Body of pancreas (tissue), 4 donors: ENCODE results near the gene PRAME. TPM values are rescaled to one million over a fixed set of nuclear protein-coding genes. Genes with fewer than 3 reads are reported as not detected.
"Not testable (repeated sequence)": the region's sequence is repeated elsewhere in the genome, so short reads cannot be mapped to it uniquely, and the experiment has no call there.

ENCODE experiments used
- ATAC-seq: fragments of 150-250 bp; one replicate; pipeline ENCODE4 v1.9.1; 2016
- DNase-seq, 4 donors: peaks; one replicate each; pipeline ENCODE4 v3.0.0-alpha.2; 2019
- H3K27ac ChIP-seq, 4 donors: fragments of 200-600 bp; sonication (generic); 1 replicate in 3 of 4; 2 replicates in 1 of 4; pipeline versions ENCODE4 v1.5.1 to v1.6.1; 2016 to 2019; ENCODE audit warnings: mild to moderate bottlenecking in 1 of 4, mixed read lengths in 1 of 4, moderate library complexity in 1 of 4
- H3K27me3 ChIP-seq, 2 donors: fragments of 200-600 bp; sonication (generic); one replicate each; pipeline ENCODE4 v1.6.0; 2016; ENCODE audit warnings: mild to moderate bottlenecking in 1 of 2
- H3K36me3 ChIP-seq, 2 donors: fragments of 200-600 bp; sonication (generic); replicated peaks in 1 of 2; 2 replicates each; pipeline ENCODE4 v1.5.1; 2016; ENCODE audit warnings: low read depth in 2 of 2; ENCODE audit not compliant: insufficient read depth in 1 of 2
- H3K4me1 ChIP-seq: fragments of 200-600 bp; sonication (generic); one replicate; pipeline ENCODE4 v1.6.0; 2016
- H3K4me3 ChIP-seq, 2 donors: fragments of 200-600 bp; sonication (generic); 1 replicate in 1 of 2; 2 replicates in 1 of 2; pipeline ENCODE4 v1.5.1; 2016 to 2019
- H3K9me3 ChIP-seq, 3 donors: fragments of 200-600 bp; sonication (generic); 1 replicate in 2 of 3; 2 replicates in 1 of 3; pipeline ENCODE4 v1.5.1; 2016
- CTCF ChIP-seq, 7 experiments: fragments of 450-650 bp in 4 of 7; fragments of 200-600 bp in 3 of 7; sonication (generic) in 3 of 7; IDR thresholded peaks; one replicate each; pipeline ENCODE4 v1.5.1; 2016 to 2019; ENCODE audit warnings: antibody characterized with exemption in 7 of 7
- POLR2A ChIP-seq, 3 donors: fragments of 450-650 bp; IDR thresholded peaks; one replicate each; pipeline ENCODE4 v1.6.1; 2016; ENCODE audit warnings: antibody characterized with exemption in 3 of 3, mild to moderate bottlenecking in 2 of 3
- WGBS, 2 donors: methylation state at CpG; one replicate each; pipeline ENCODE4 v1.1.5; 2017; 5-methylcytosine and 5-hydroxymethylcytosine counted together
- intact Hi-C: fragments of 100-400 bp; cut with DNase I; formaldehyde crosslinking; loops from one replicate; pipeline ENCODE4 v1.15.1; 2023
- total RNA-seq, 2 donors: library from RNA; depleted of rRNA; stranded (reverse); fragments of >200 nt; gene quantifications; one replicate each; pipeline ENCODE4 v1.1.0, GENCODE V29; 2016

Gene PRAME
- total RNA-seq, 2 donors from 2014 or later = not detected

- ATAC-seq = no peak
- Histone ChIP-seq H3K27me3 (peaks cover 0 to 3% of the 10 kb centered on the region in 2 donors), H3K4me3 (no peak overlapping the region), H3K27ac (no peak overlapping the region), H3K4me1 (no peaks in the 10 kb centered on the region), H3K9me3 (no peaks in the 10 kb centered on the region), H3K36me3 (no peaks in the 10 kb centered on the region)
- TF ChIP-seq POLR2A (IDR thresholded peaks at IDR 0.05) (no peak), CTCF (IDR thresholded peaks at IDR 0.05) (no peak)
- intact Hi-C loops = no loop called here
- DNase-seq = no peak
- WGBS, 2 donors = 83% methylated on average over 2 of the region's 3 CpGs; no CpG with 5 or more reads in 1 of the 2 donors
Measured at GRCh38 chr22:22587577-22588188, 28.6 kb upstream of the PRAME start.

- Histone ChIP-seq H3K4me3 (no peak overlapping the region), H3K9me3 (no peaks in the 10 kb centered on the region), H3K36me3 (no peaks in the 10 kb centered on the region), H3K27ac (no peak overlapping the region), H3K4me1 (no peaks in the 10 kb centered on the region), H3K27me3 (peaks cover 0 to 3% of the 10 kb centered on the region in 2 donors)
- intact Hi-C loops = no loop called here
- ATAC-seq (no peak), DNase-seq (no peak)
- 69 to 75% methylated on average over 3 of the region's 3 CpGs for WGBS, 2 donors
- TF ChIP-seq CTCF (IDR thresholded peaks at IDR 0.05) (no peak), POLR2A (IDR thresholded peaks at IDR 0.05) (no peak)
Measured at GRCh38 chr22:22584722-22585121, 25.7 kb upstream of the PRAME start.

- Histone ChIP-seq H3K36me3 (no peaks in the 10 kb centered on the region), H3K4me1 (no peaks in the 10 kb centered on the region), H3K4me3 (no peak overlapping the region), H3K27me3 (peaks cover 0 to 3% of the 10 kb centered on the region in 2 donors), H3K9me3 (no peaks in the 10 kb centered on the region), H3K27ac (no peak overlapping the region)
- ATAC-seq = no peak
- no peak for DNase-seq
- intact Hi-C loops = no loop called here
- TF ChIP-seq POLR2A (IDR thresholded peaks at IDR 0.05) (no peak), CTCF (IDR thresholded peaks at IDR 0.05) (no peak)
- 92 to 93% methylated on average over 1 of the region's 1 CpG for WGBS, 2 donors
Measured at GRCh38 chr22:22583030-22583429, 24.0 kb upstream of the PRAME start.

- intact Hi-C loops, H3K27ac ChIP-seq, H3K4me3 ChIP-seq, ATAC-seq, DNase-seq, H3K36me3 ChIP-seq, H3K4me1 ChIP-seq, H3K27me3 ChIP-seq, H3K9me3 ChIP-seq: not testable (repeated sequence)
- WGBS, 2 donors = 71 to 78% methylated on average over 13 of the region's 13 CpGs
Measured at GRCh38 chr22:22581524-22581923, 22.5 kb upstream of the PRAME start.

GRCh38 chr22:22579869-22580604, 21.0 kb upstream of the PRAME start:
- no peak for ATAC-seq
- no peak for DNase-seq
- Histone ChIP-seq H3K27me3 (no peaks in the 10 kb centered on the region), H3K4me3 (no peak overlapping the region), H3K36me3 (no peaks in the 10 kb centered on the region), H3K4me1 (no peaks in the 10 kb centered on the region), H3K27ac (no peak overlapping the region), H3K9me3 (no peaks in the 10 kb centered on the region)
- WGBS, 2 donors = 82 to 83% methylated on average over 6 of the region's 7 CpGs
- intact Hi-C loops = no loop called here
- TF ChIP-seq POLR2A (IDR thresholded peaks at IDR 0.05) (no peak), CTCF (IDR thresholded peaks at IDR 0.05) (no peak)
